T-cell (primary cell): ENCODE results near the gene FAM241B. TPM values are rescaled to one million over a fixed set of nuclear protein-coding genes. Genes with fewer than 3 reads are reported as not detected.

Source experiments
- ATAC-seq, 4 experiments: fragments of 200-7000 bp in 3 of 4; fragments of 150-1000 bp in 1 of 4; cut with Tn5 transposase; replicated peaks in 1 of 4; 1 replicate in 3 of 4; 2 replicates in 1 of 4; pipeline ENCODE4 v1.10.0; 2021; ENCODE audit warnings: moderate library complexity in 3 of 4, mild to moderate bottlenecking in 2 of 4, moderate number of reproducible peaks in 1 of 4
- CTCF ChIA-PET, 2 donors: fragments of 300-600 bp; sonication (Branson Sonifier 250); formaldehyde crosslinking; loops; one replicate each; lab custom pipeline; 2022; ENCODE audit warnings: antibody characterized with exemption in 2 of 2; lab: Charles Lee
- POLR2A ChIA-PET, 2 donors: fragments of 300-600 bp; sonication (Branson Sonifier 250); formaldehyde crosslinking; loops; one replicate each; lab custom pipeline; 2022; ENCODE audit warnings: antibody characterized with exemption in 2 of 2; lab: Charles Lee
- DNase-seq, 35 experiments: peaks; one replicate each; pipeline versions ENCODE4 v3.0.0 to v3.0.0-alpha.2; 2013 to 2023
- H3K27ac ChIP-seq: one replicate; pipeline ENCODE4 v1.5.1; 2013; ENCODE audit warnings: low read length
- H3K27me3 ChIP-seq, 2 experiments: replicated peaks in 1 of 2; 1 replicate in 1 of 2; 2 replicates in 1 of 2; pipeline versions ENCODE4 v1.6.1 to v1.7.0; 2013; ENCODE audit warnings: low read length in 1 of 2, mixed read lengths in 1 of 2; ENCODE audit not compliant: control insufficient read depth in 2 of 2, insufficient read depth in 2 of 2; ENCODE audit errors: extremely low read depth in 1 of 2
- H3K36me3 ChIP-seq, 2 donors: 1 replicate in 1 of 2; 2 replicates in 1 of 2; pipeline versions ENCODE4 v1.6.1 to v1.7.0; 2013; ENCODE audit warnings: low read length in 1 of 2; ENCODE audit not compliant: control insufficient read depth in 2 of 2, insufficient read depth in 1 of 2; ENCODE audit errors: extremely low read depth in 1 of 2
- H3K4me1 ChIP-seq, 2 experiments: 1 replicate in 1 of 2; 2 replicates in 1 of 2; pipeline versions ENCODE4 v1.6.1 to v1.7.0; 2013; ENCODE audit warnings: low read length in 2 of 2, mixed read lengths in 1 of 2; ENCODE audit not compliant: insufficient read depth in 2 of 2, control insufficient read depth in 1 of 2; ENCODE audit errors: extremely low read depth in 1 of 2
- H3K4me3 ChIP-seq, 2 donors: 1 replicate in 1 of 2; 2 replicates in 1 of 2; pipeline versions ENCODE4 v1.5.1 to v1.7.0; 2013; ENCODE audit warnings: mild to moderate bottlenecking in 2 of 2, low read length in 1 of 2, moderate library complexity in 1 of 2; ENCODE audit not compliant: control insufficient read depth in 1 of 2; ENCODE audit errors: extremely low read depth in 1 of 2
- H3K9me3 ChIP-seq: 2 replicates; pipeline ENCODE4 v1.7.0; 2013
- H3K27ac Mint-ChIP-seq, 2 donors: one replicate each; pipeline ENCODE4 v1.8.0; 2020 to 2021; ENCODE audit warnings: mild to moderate bottlenecking in 2 of 2, mixed read lengths in 2 of 2
- H3K27me3 Mint-ChIP-seq, 2 donors: one replicate each; pipeline ENCODE4 v1.8.0; 2021 to 2022; ENCODE audit warnings: mixed read lengths in 2 of 2
- H3K36me3 Mint-ChIP-seq: one replicate; pipeline ENCODE4 v1.8.0; 2021; ENCODE audit warnings: mixed read lengths
- H3K4me1 Mint-ChIP-seq, 3 donors: one replicate each; pipeline ENCODE4 v1.8.0; 2020 to 2022; ENCODE audit warnings: mixed read lengths in 3 of 3, mild to moderate bottlenecking in 1 of 3
- H3K4me3 Mint-ChIP-seq, 3 donors: one replicate each; pipeline ENCODE4 v1.8.0; 2020 to 2022; ENCODE audit warnings: mild to moderate bottlenecking in 3 of 3, mixed read lengths in 3 of 3, moderate library complexity in 3 of 3
- H3K9me3 Mint-ChIP-seq, 3 donors: one replicate each; pipeline ENCODE4 v1.8.0; 2020 to 2022; ENCODE audit warnings: mixed read lengths in 3 of 3
- WGBS: methylation state at CpG from one replicate; pipeline ENCODE4 v1.1.5; 2013; ENCODE audit warnings: missing lambda C conversion rate; ENCODE audit not compliant: insufficient coverage; 5-methylcytosine and 5-hydroxymethylcytosine counted together
- total RNA-seq, 35 experiments: library from RNA in 6 of 35; stranded (reverse) in 6 of 35; fragments of 120-200 nt in 1 of 35; gene quantifications; one replicate each; pipeline versions ENCODE4 v1.2.1 to v1.2.4 and lab custom pipeline; 2013 to 2026

Gene FAM241B
- total RNA-seq, 5 donors from 2014 or later (not counting 1 experiment from before 2014, with no cell fraction given), result 7.4 to 11.8 (median 9.2) TPM

- DNase-seq (no peak), ATAC-seq (no peak)
- 95% methylated on average over 3 of the region's 11 CpGs for WGBS
- ChIA-PET CTCF (no interaction called here), POLR2A (no interaction called here)
- no peaks in the 10 kb centered on the region for H3K9me3 Mint-ChIP-seq
- H3K36me3 ChIP-seq, result no peaks in the 10 kb centered on the region
- no peaks in the 10 kb centered on the region for H3K36me3 Mint-ChIP-seq
- no peak overlapping the region for H3K27ac ChIP-seq
- peaks cover 5 to 10% of the 10 kb centered on the region in 2 experiments for H3K4me1 ChIP-seq
- H3K9me3 ChIP-seq, result peaks cover 2% of the 10 kb centered on the region
- no peak overlapping the region for H3K4me3 ChIP-seq
- peaks cover 0 to 69% of the 10 kb centered on the region in 2 experiments for H3K27me3 ChIP-seq
- H3K27ac Mint-ChIP-seq, result no peak overlapping the region
- no peak overlapping the region for H3K4me3 Mint-ChIP-seq
- peaks cover 16 to 18% of the 10 kb centered on the region in 2 donors for H3K27me3 Mint-ChIP-seq
- peaks cover 8 to 11% (median 9%) of the 10 kb centered on the region in 3 donors for H3K4me1 Mint-ChIP-seq
These were observed 26.0 kb downstream of the FAM241B start for GRCh38 chr10:69655868-69656555.

DNA sequence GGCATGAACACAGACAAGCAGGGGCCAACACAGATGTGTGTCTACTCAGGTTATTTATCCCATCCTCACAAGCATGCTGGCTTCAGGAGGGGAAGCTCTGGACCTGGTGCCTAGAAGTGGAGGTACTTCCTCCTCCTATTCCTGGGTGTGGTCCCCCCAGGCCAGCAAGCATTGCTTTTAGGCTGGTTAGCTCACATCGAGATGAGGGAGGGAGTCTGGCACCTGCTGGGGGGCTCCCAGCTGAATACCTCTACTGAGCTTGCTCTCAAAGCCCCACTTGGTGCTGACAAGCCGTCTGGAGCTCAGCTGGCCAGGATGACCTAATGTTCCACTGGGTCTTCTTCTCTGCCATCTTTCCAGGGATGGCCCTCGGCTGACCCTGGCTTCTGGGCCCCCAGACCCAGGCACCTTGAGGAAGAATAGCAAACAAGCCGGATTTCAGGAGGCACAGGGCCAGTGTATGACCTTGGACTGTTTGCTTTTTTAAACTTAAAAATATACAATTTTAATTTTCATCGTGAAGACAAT is 26.8 kb downstream of the FAM241B start:
- Histone ChIP-seq H3K4me3 (no peak overlapping the region), H3K36me3 (no peaks in the 10 kb centered on the region), H3K4me1 (peaks cover 0 to 2% of the 10 kb centered on the region in 2 experiments), H3K27ac (no peak overlapping the region), H3K27me3 (peaks cover 0 to 64% of the 10 kb centered on the region in 2 experiments), H3K9me3 (peaks cover 2% of the 10 kb centered on the region)
- ATAC-seq (no peak), DNase-seq (no peak)
- ChIA-PET CTCF (no interaction called here), POLR2A (no interaction called here)
- H3K27ac Mint-ChIP-seq, result no peak overlapping the region
- H3K36me3 Mint-ChIP-seq, result no peaks in the 10 kb centered on the region
- H3K27me3 Mint-ChIP-seq, result peaks cover 16 to 18% of the 10 kb centered on the region in 2 donors
- H3K4me3 Mint-ChIP-seq, result no peak overlapping the region
- peaks cover 2 to 4% (median 2%) of the 10 kb centered on the region in 3 donors for H3K4me1 Mint-ChIP-seq
- WGBS, result 28% methylated on average over 3 of the region's 5 CpGs
- no peaks in the 10 kb centered on the region for H3K9me3 Mint-ChIP-seq

- no peak for DNase-seq
- Mint-ChIP-seq H3K4me1 (no peaks in the 10 kb centered on the region), H3K36me3 (no peaks in the 10 kb centered on the region), H3K9me3 (no peaks in the 10 kb centered on the region), H3K27ac (no peak overlapping the region), H3K27me3 (peaks cover 16 to 18% of the 10 kb centered on the region in 2 donors), H3K4me3 (no peak overlapping the region)
- peaks cover 2% of the 10 kb centered on the region for H3K9me3 ChIP-seq
- H3K27ac ChIP-seq, result no peak overlapping the region
- ATAC-seq, result no peak
- H3K4me1 ChIP-seq, result no peaks in the 10 kb centered on the region
- 37% methylated on average over 8 of the region's 8 CpGs for WGBS
- POLR2A ChIA-PET, result no interaction called here
- CTCF ChIA-PET, result no interaction called here
- peaks cover 0 to 59% of the 10 kb centered on the region in 2 experiments for H3K27me3 ChIP-seq
- H3K4me3 ChIP-seq, result no peak overlapping the region
- H3K36me3 ChIP-seq, result no peaks in the 10 kb centered on the region
These were observed 27.4 kb downstream of the FAM241B start for GRCh38 chr10:69657430-69657829.

GRCh38 chr10:69657866-69658265 is 27.8 kb downstream of the FAM241B start:
- peaks cover 16 to 18% of the 10 kb centered on the region in 2 donors for H3K27me3 Mint-ChIP-seq
- 69% methylated on average over 9 of the region's 10 CpGs for WGBS

GRCh38 chr10:69659241-69660038 is 29.4 kb downstream of the FAM241B start:
- H3K4me3 ChIP-seq, result no peak overlapping the region
- Mint-ChIP-seq H3K27me3 (peaks cover 16 to 18% of the 10 kb centered on the region in 2 donors), H3K9me3 (no peaks in the 10 kb centered on the region), H3K4me1 (no peaks in the 10 kb centered on the region), H3K36me3 (no peaks in the 10 kb centered on the region), H3K27ac (no peak overlapping the region), H3K4me3 (no peak overlapping the region)
- ATAC-seq, result no peak
- no peaks in the 10 kb centered on the region for H3K4me1 ChIP-seq
- no peaks in the 10 kb centered on the region for H3K36me3 ChIP-seq
- CTCF ChIA-PET, result no interaction called here
- H3K27ac ChIP-seq, result no peak overlapping the region
- 57% methylated on average over 11 of the region's 13 CpGs for WGBS
- POLR2A ChIA-PET, result no interaction called here
- no peak for DNase-seq
- H3K27me3 ChIP-seq, result peaks cover 0 to 58% of the 10 kb centered on the region in 2 experiments
- no peaks in the 10 kb centered on the region for H3K9me3 ChIP-seq

More at GRCh38 chr10:69657866-69658265, 27.8 kb downstream of the FAM241B start:
- no peaks in the 10 kb centered on the region for H3K4me1 Mint-ChIP-seq
- no peak overlapping the region for H3K4me3 Mint-ChIP-seq
- ChIA-PET POLR2A (no interaction called here), CTCF (no interaction called here)
- no peak for ATAC-seq
- DNase-seq, result no peak
- Histone ChIP-seq H3K36me3 (no peaks in the 10 kb centered on the region), H3K27ac (no peak overlapping the region), H3K27me3 (peaks cover 0 to 56% of the 10 kb centered on the region in 2 experiments), H3K4me3 (no peak overlapping the region), H3K4me1 (no peaks in the 10 kb centered on the region), H3K9me3 (peaks cover 2% of the 10 kb centered on the region)
- no peaks in the 10 kb centered on the region for H3K9me3 Mint-ChIP-seq
- H3K27ac Mint-ChIP-seq, result no peak overlapping the region
- H3K36me3 Mint-ChIP-seq, result no peaks in the 10 kb centered on the region

DNA sequence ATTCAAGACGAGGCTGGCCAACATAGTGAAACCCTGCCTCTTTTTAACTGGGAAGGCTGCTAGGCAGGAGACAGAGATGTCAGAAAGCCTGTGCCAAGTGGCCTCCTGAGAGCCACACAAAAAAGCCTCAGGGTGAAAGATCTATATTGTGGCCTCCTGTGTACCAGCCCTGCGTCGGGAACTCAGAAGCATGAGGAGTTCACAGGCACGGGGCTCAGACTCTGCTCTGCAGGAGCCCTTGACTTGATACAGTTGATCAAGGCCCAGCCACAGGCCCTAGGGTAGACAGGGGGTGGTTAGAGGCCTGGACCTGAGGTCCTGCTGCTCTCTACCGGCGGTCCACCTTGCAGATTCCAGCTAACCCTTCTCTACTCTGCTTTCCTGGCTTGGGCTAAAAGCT is 30.2 kb downstream of the FAM241B start:
- no peaks in the 10 kb centered on the region for H3K36me3 ChIP-seq
- no peaks in the 10 kb centered on the region for H3K4me1 Mint-ChIP-seq
- no peak overlapping the region for H3K4me3 ChIP-seq
- POLR2A ChIA-PET, result no interaction called here
- H3K27ac ChIP-seq, result no peak overlapping the region
- no peak overlapping the region for H3K27ac Mint-ChIP-seq
- WGBS, result 88% methylated on average over 2 of the region's 6 CpGs
- H3K36me3 Mint-ChIP-seq, result no peaks in the 10 kb centered on the region
- no peak overlapping the region for H3K4me3 Mint-ChIP-seq
- ATAC-seq (no peak), DNase-seq (no peak)
- peaks cover 0 to 58% of the 10 kb centered on the region in 2 experiments for H3K27me3 ChIP-seq
- H3K9me3 ChIP-seq, result no peaks in the 10 kb centered on the region
- CTCF ChIA-PET, result no interaction called here
- H3K9me3 Mint-ChIP-seq, result no peaks in the 10 kb centered on the region
- peaks cover 16% of the 10 kb centered on the region in 2 donors for H3K27me3 Mint-ChIP-seq
- H3K4me1 ChIP-seq, result no peaks in the 10 kb centered on the region
